GM23248 (cell line): ENCODE measurements around the gene PHB1.

ENCODE experiments used
- EZH2 ChIP-seq: fragments of 200-600 bp; sonication (generic); IDR thresholded peaks from 2 replicates; pipeline ENCODE4 v1.6.1; 2018; ENCODE audit warnings: antibody characterized with exemption, mild to moderate bottlenecking; ENCODE audit not compliant: insufficient read depth, poor library complexity, severe bottlenecking
- EZH2phosphoT487 ChIP-seq: fragments of 200-600 bp; sonication (generic); IDR thresholded peaks from 2 replicates; pipeline ENCODE4 v1.6.1; 2018; ENCODE audit warnings: antibody characterized with exemption, moderate library complexity, mild to moderate bottlenecking, low read depth; ENCODE audit not compliant: insufficient read depth

DNA sequence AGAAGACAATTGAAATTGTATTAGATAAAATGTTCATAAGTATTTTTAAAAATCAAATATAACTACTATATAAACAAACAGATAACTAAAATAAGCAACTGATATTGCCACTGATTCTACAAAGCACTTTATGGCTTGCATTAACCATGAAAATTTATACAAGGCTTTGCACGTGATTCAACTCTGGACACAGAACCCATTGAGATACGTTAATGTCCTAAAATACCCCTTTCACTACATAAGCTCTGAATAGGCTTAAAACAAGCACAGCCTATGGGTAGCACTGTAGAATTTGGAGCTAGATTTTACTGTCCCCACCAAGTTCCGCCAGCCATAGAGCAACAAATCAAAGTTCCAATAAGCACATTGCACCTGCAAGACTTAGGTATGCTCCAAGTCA is 57.2 kb downstream of the PHB1 start:
- TF ChIP-seq EZH2 (no peak), EZH2phosphoT487 (no peak)
